T-helper 1 cell treated with Interleukin-12 subunit alpha and Interleukin-12 subunit beta and Interleukin-4 antibody, amounts not matched to agents 30 μg/mL and 1 μg/mL, for 36 hours (primary cell): ENCODE measurements around the gene SZRD1.

ENCODE experiments used
- H3K27ac Mint-ChIP-seq: one replicate; pipeline ENCODE4 v1.8.0; 2021; ENCODE audit warnings: mild to moderate bottlenecking, mixed read lengths
- H3K27me3 Mint-ChIP-seq: one replicate; pipeline ENCODE4 v1.8.0; 2021; ENCODE audit warnings: low read depth, mixed read lengths
- H3K36me3 Mint-ChIP-seq: one replicate; pipeline ENCODE4 v1.8.0; 2021; ENCODE audit warnings: low read depth, mixed read lengths
- H3K4me1 Mint-ChIP-seq: one replicate; pipeline ENCODE4 v1.8.0; 2021; ENCODE audit warnings: low read depth, mixed read lengths
- H3K4me3 Mint-ChIP-seq: one replicate; pipeline ENCODE4 v1.8.0; 2021; ENCODE audit warnings: mild to moderate bottlenecking, moderate library complexity, mixed read lengths
- H3K9me3 Mint-ChIP-seq: one replicate; pipeline ENCODE4 v1.8.0; 2021; ENCODE audit warnings: mixed read lengths

Gene SZRD1

DNA sequence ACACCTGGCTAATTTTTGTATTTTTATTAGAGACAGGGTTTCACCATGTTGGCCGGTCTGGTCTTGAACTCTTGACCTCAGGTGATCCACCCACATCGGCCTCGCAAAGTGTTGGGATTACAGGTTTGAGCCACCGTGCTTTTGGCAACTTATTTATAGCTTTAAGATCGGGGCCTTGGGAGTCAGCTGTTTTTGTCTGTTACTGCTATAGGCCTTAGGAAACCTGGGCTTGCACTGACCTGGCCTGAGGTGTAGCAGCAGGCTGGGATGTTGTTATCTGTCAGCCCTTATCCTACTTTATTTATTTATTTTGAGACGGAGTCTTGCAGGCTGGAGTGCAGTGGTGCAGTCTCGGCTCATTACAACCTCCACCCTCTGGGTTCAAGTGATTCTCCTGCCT, 11.4 kb downstream of the SZRD1 start:
- peaks cover 18% of the 10 kb centered on the region for H3K36me3 Mint-ChIP-seq
- no peaks in the 10 kb centered on the region for H3K27me3 Mint-ChIP-seq
- peaks cover 28% of the 10 kb centered on the region for H3K4me1 Mint-ChIP-seq
- no peak overlapping the region for H3K4me3 Mint-ChIP-seq
- no peaks in the 10 kb centered on the region for H3K9me3 Mint-ChIP-seq
- no peak overlapping the region for H3K27ac Mint-ChIP-seq

DNA sequence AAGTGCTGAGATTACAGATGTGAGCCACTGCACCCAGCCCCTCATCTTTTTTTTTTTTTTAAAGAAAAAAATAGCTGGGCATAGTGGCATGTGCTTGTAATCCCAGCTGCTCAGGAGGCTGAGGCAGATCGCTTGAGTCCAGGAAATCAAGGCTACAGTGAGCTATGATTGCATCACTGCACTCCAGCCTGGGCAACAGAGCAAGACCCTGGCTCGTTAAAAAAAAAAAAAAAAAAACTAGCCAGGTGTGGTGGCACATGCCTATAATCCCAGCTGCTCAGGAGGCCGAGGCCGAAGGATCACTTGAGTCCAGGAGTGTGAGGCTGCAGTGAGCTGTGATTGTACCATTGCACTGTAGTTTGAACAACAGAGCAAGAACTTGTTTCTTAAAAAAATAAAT, 13.8 kb downstream of the SZRD1 start:
- H3K4me1 Mint-ChIP-seq, result peaks cover 31% of the 10 kb centered on the region
- H3K9me3 Mint-ChIP-seq, result no peaks in the 10 kb centered on the region
- peaks cover 19% of the 10 kb centered on the region for H3K36me3 Mint-ChIP-seq
- H3K27ac Mint-ChIP-seq, result no peak overlapping the region
- no peak overlapping the region for H3K4me3 Mint-ChIP-seq
- no peaks in the 10 kb centered on the region for H3K27me3 Mint-ChIP-seq

DNA sequence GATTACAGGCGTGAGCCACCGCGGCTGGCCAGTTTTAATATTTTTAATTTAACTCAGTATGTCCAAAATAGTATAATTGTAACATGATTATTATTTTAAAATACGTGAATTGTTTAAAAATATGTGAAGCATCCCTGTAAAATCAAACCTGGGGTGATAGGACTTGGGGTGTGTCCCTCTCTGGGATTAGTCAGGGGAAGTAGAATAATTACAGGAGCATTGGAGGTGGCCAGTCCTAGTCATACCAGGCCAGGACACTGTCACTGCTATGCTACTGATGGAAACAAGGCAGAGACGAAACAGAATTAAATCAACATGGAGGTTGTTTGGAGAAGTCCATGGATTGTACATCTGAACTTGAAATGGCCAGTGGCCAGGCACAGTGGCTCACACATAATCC, 16.8 kb downstream of the SZRD1 start:
- Mint-ChIP-seq H3K36me3 (peaks cover 14% of the 10 kb centered on the region), H3K9me3 (no peaks in the 10 kb centered on the region), H3K27me3 (no peaks in the 10 kb centered on the region), H3K4me3 (no peak overlapping the region), H3K4me1 (peaks cover 40% of the 10 kb centered on the region), H3K27ac (peak overlapping the region; percentile 26)

DNA sequence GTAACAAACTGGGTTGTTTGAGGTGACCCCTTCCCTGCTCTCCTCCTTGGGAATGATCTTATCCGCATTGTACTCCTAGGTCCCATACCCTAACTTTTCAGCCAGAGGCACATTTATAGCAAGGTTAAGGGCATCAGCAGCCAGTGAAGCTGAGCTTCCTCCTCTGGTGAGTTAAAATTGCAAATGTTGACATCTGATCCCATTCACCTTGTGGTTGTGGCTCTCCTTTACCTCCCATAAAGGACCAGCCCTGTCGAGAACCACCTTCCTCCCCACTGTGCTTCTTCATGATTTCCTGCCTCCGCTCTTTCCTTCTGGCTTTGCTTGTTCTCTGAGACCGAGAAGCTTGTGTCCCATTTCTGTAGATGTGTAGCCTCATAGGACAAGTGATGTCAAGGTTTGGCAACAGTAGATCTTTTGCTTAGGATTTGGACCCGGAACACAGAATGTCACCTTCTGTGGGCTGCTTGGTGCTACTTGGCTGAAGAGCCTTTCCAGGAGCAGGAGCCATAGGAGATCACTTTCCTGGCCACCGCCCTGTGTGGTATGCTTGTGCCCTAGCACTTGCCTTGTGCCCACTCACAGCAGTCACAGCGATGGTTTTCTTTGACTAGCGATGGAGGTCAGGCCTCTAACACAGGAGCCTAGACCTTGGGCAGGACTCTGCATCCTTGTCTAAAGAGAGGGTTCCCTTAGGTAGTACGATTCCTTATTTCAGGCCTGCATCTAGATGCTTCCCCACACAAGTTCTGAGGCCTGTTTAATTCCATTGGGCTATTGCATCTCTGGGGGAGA, 18.8 kb downstream of the SZRD1 start:
- Mint-ChIP-seq H3K4me3 (peak overlapping the region; percentile 8), H3K9me3 (no peaks in the 10 kb centered on the region), H3K27me3 (no peaks in the 10 kb centered on the region), H3K36me3 (peaks cover 16% of the 10 kb centered on the region), H3K27ac (peak overlapping the region; percentile 29), H3K4me1 (peaks cover 48% of the 10 kb centered on the region)

DNA sequence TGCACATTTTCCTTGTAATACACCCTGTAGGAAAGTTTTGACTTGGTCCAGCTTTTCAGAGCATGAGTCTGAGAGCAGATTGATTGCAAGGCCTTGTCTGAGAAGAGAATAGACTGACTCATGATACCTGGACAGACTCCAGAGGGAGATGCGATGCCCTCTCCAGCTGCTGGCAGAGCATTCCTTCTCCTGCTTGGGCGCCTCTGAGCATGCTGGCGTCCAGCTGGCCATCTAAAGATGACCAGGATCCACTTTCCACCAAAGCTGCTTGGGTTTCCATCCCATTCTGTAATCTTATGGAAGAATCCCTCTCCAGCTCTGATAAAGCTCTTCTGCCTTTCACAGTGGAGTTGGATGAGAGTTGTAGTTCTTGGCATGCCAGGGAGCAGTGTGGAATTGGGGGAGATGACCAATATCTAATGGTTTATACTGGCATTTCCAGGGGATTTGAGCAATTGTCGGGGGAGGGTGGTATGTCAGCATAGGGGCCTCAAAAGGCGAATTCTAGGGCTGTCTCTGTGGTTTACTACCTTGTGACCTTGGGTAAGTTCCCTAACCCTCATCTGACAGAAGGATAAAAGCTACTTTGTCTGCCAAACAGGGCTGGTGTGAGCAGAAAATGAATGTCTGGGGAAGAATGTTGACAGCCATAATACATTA, 19.5 kb downstream of the SZRD1 start:
- no peaks in the 10 kb centered on the region for H3K27me3 Mint-ChIP-seq
- peaks cover 56% of the 10 kb centered on the region for H3K4me1 Mint-ChIP-seq
- H3K4me3 Mint-ChIP-seq, result peak overlapping the region; percentile 57
- peaks cover 16% of the 10 kb centered on the region for H3K36me3 Mint-ChIP-seq
- H3K27ac Mint-ChIP-seq, result peak overlapping the region; percentile 63
- no peaks in the 10 kb centered on the region for H3K9me3 Mint-ChIP-seq

DNA sequence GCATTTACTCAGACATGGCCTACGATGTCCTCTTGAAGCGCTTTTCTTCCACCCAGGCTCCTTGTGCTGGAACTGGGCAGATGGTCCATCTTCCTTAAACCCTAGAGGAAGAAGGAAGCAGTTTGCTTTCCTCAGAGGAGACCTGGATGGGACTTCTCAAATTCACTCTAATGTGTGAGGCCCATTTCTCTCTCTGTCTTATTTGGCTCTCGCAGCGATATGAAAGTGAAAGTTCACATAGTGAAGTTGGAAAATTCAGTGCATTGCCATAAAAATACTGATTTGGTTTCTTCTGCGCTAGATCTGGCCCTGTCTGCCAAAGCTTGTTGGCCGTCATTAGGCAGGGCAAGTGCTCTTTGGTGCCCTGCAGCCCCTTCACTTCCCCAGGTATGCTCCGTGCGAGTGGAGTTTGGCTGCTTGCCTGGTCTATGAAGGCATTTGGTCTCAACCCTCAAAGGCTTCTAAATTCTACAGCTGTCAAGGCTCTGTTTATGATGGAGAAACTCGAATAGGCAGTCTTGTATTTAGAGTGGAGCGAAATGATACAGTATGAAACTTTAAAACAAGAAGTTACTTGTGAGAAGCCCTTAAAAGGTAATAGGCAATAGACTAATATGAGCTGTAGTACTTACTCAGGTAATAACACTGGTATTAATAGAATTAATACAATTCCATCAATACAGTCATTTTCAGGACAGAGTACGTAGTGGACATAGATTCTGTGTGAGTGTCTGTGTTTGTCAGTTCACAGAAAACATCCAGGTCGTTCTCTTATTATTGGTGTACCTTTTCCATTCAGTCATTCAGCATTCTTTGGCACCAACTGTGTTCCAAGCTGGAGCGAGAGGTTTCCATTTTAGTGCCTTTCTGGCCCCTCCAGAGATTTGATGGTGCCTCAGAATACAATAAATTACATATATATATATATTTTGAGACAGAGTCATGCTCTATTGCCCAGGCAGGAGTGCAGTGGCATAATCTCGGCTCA, 20.5 kb downstream of the SZRD1 start:
- peak overlapping the region; percentile 72 for H3K4me3 Mint-ChIP-seq
- H3K36me3 Mint-ChIP-seq, result peaks cover 16% of the 10 kb centered on the region
- no peaks in the 10 kb centered on the region for H3K27me3 Mint-ChIP-seq
- H3K9me3 Mint-ChIP-seq, result no peaks in the 10 kb centered on the region
- H3K27ac Mint-ChIP-seq, result peak overlapping the region; percentile 67
- peaks cover 62% of the 10 kb centered on the region for H3K4me1 Mint-ChIP-seq

DNA sequence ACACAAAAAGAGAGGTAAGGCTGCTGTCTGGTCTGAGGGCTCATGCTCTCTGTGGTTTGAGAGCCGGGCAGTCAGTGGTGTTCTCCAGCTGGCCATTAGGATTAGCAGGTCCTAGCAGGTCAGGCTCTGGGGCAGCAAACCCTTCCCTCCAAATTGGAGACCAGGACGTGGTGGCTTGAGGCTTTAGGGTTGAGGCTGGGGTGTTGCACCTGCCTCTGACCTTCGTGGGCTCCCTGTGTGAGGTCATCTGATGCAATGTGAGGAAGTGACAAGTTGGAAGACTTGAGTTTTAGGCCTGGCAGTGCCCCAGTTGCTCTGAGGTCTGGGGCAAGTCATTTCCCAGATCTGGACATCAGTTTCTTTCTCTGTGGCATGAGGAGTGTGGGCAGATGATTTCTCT, 24.4 kb downstream of the SZRD1 start:
- Mint-ChIP-seq H3K27me3 (no peaks in the 10 kb centered on the region), H3K27ac (peak overlapping the region; percentile 90), H3K36me3 (peaks cover 25% of the 10 kb centered on the region), H3K9me3 (no peaks in the 10 kb centered on the region), H3K4me1 (peaks cover 48% of the 10 kb centered on the region), H3K4me3 (no peak overlapping the region)

DNA sequence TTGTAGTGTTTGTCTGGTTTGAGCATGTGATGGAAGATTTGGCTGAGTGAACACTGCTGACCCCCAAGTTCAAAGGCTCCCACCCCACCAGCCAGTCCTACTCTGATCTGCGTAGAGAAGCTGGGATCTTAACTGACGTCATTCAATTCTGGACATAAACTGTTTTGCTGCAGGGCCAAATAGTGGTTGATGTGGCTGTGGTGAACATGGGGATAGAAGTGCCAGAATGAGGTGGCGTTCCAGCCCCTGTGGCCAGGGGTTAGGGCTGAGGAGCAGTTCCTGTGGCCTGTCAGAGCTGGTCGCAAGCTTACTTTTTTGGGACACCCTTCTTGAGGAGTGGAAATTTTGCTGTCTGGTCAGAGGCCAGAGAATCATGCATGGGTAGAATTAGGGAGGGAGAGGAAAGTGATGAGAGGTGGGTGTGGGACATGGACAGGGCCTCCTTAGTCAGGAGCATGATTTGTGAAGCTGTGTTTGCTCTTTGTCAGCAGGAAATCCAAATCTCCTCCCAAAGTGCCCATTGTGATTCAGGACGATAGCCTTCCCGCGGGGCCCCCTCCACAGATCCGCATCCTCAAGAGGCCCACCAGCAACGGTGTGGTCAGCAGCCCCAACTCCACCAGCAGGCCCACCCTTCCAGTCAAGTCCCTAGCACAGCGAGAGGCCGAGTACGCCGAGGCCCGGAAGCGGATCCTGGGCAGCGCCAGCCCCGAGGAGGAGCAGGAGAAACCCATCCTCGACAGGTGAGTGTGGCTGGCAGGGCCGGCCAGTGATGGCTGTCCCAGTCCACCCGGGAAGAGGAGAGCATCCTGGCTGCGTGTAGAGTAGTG, 25.9 kb downstream of the SZRD1 start:
- Mint-ChIP-seq H3K27me3 (no peaks in the 10 kb centered on the region), H3K4me3 (no peak overlapping the region), H3K36me3 (peaks cover 29% of the 10 kb centered on the region), H3K4me1 (peaks cover 40% of the 10 kb centered on the region), H3K27ac (peak overlapping the region; percentile 15), H3K9me3 (no peaks in the 10 kb centered on the region)

DNA sequence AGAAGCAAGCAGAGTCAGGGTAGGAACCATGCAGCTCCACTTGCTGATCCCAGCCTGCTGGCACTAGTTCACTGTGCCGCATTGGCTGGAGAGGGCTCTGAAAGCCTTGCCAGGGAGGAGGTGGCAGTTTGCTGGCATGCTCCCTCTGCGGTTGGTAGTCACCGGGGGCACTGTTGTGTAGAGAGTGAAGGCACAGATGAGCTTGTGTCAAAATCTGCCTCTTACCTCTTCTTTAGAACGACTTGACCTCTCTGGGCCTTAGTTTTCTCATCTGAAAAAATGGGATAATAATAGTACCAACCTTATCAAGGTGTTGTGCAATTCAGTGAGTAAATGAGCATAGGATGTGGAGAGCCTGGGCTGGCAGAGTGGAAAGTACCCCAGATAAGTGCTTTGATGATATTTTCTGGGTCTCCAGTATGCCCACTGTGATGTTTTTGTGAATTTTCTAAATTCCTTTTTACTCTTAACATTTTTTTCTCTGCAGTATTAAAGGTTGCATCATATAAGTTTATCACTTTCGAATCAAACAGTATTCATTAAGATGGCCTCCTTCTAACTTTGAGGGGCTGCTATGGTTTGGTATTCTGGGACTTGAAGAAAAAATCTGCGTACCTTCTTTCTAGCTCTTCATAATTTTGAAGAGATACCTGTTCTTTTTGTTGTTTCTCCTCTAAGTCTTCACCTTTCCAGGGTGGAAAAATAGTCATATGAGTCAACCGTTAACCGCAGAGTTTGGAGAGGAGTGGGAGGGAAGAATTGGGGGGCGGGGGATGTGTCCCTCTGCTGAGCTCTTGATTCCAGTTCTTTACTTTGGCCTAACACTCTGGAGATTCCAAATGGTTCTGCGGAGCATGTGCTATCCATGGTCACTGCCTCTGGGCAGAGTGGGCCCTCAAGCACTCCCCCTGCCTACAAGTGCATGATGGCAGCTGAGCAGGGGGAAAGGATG, 26.8 kb downstream of the SZRD1 start:
- Mint-ChIP-seq H3K27ac (peak overlapping the region; percentile 41), H3K36me3 (peaks cover 29% of the 10 kb centered on the region), H3K27me3 (no peaks in the 10 kb centered on the region), H3K9me3 (no peaks in the 10 kb centered on the region), H3K4me3 (no peak overlapping the region), H3K4me1 (peaks cover 40% of the 10 kb centered on the region)

DNA sequence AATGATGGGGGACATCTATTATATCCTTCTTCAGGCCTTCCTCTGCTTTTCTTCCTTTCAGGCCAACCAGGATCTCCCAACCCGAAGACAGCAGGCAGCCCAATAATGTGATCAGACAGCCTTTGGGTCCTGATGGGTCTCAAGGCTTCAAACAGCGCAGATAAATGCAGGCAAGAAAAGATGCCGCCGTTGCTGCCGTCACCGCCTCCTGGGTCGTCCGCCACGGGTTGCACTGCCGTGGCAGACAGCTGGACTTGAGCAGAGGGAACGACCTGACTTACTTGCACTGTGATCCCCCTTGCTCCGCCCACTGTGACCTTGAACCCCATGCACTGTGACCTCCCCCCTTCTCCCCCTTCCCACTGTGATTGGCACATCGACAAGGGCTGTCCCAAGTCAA, 27.9 kb downstream of the SZRD1 start:
- Mint-ChIP-seq H3K27me3 (no peaks in the 10 kb centered on the region), H3K4me1 (peaks cover 37% of the 10 kb centered on the region), H3K27ac (no peak overlapping the region)

DNA sequence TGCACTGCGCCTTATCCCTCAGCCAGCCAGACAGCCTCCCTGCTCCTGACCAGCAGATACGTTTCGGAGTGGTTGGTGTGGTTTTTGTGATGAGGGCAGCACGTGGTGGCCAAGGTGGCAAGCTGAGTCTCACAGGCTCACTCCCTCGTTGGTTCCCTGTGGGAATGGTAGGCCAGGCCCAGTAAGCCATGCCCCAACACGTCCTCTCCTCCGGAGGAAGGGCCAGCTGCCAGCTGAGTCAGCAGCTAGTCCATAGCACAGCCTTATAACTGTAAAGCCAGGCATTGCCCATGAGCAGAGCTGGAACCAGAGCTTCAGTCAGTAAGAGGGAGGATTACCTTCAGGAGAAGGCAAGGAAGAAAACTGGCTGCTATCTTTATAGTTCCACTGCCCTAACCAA, 29.5 kb downstream of the SZRD1 start:
- Mint-ChIP-seq H3K4me1 (peaks cover 21% of the 10 kb centered on the region), H3K27ac (no peak overlapping the region), H3K36me3 (peaks cover 32% of the 10 kb centered on the region), H3K27me3 (no peaks in the 10 kb centered on the region), H3K4me3 (no peak overlapping the region), H3K9me3 (no peaks in the 10 kb centered on the region)

More for the DNA sequence above, 27.9 kb downstream of the SZRD1 start:
- no peaks in the 10 kb centered on the region for H3K9me3 Mint-ChIP-seq
- H3K4me3 Mint-ChIP-seq, result no peak overlapping the region
- peaks cover 31% of the 10 kb centered on the region for H3K36me3 Mint-ChIP-seq

DNA sequence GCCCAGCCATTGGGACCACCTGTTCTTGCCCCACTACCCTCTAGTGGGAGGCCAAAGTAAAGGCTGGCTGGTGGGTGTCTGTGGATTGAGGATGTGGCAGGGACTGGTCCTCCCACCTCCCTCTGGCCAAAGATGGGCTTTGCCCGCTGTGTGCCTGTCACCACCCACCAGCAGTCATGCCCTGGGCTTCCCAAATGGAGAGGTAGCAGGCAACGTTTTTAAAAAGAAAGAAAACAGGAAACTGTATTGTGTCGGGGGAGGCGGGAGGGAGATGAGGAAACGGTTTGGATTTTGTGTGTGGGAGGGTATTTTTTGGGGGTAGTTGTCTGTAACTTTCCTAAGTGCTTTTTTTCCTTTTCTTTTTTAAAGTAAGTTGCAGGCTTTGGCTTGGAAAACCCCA, 30.1 kb downstream of the SZRD1 start:
- Mint-ChIP-seq H3K27ac (no peak overlapping the region), H3K9me3 (no peaks in the 10 kb centered on the region), H3K4me3 (no peak overlapping the region), H3K4me1 (peaks cover 15% of the 10 kb centered on the region), H3K36me3 (peaks cover 34% of the 10 kb centered on the region), H3K27me3 (no peaks in the 10 kb centered on the region)

DNA sequence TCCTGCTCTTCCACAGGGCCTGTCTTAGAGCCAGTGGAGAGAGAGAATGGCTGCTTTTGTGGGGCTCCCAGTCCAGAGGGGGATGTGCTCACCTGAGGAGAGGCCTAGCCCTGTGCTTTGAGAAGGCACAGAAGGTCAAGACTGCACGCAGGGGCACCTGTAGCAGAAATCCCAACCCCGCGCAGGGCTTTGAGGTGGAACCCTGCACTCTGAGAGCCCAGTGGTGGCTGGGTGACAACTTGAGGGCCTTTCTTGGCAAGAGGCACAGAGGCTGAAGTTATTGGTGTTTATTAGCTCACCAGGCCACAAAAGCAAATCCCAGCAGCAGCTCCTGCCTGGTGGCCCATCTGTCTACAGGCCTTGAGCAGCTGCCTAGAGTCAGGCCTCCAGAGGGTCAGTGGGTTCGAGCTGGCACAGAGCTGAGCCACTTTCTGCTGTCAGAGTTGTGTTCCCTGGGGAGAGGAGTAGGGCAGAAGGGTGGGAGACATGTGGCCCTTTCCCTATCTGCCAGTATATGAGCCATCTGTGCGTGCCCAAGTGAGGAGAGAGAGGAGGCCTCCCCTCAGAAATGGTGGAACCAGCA, 31.4 kb downstream of the SZRD1 start:
- H3K27me3 Mint-ChIP-seq, result no peaks in the 10 kb centered on the region
- H3K4me1 Mint-ChIP-seq, result peaks cover 6% of the 10 kb centered on the region
- no peak overlapping the region for H3K4me3 Mint-ChIP-seq
- peaks cover 27% of the 10 kb centered on the region for H3K36me3 Mint-ChIP-seq
- H3K9me3 Mint-ChIP-seq, result no peaks in the 10 kb centered on the region
- no peak overlapping the region for H3K27ac Mint-ChIP-seq
